Caki2 (cell line): ENCODE data around the gene RIPPLY1. TPM values are rescaled to one million over a fixed set of nuclear protein-coding genes. Genes with fewer than 3 reads are reported as not detected.

Experiments
- DNase-seq: peaks from one replicate; pipeline ENCODE4 v3.0.0-alpha.2; 2015; ENCODE audit warnings: low read depth
- in situ Hi-C: cut with HindIII; loops from 2 replicates; pipeline ENCODE4 v1.10.0; 2016; ENCODE audit warnings: low sequenced_read_pairs, low pct_unique_long_range_greater_than_20kb, mixed read lengths
- total RNA-seq: library from RNA; depleted of rRNA; stranded (reverse); fragments of >200 nt; shearing (Covaris generic); gene quantifications from 2 replicates; pipeline ENCODE4 v1.2.3, GENCODE V29; 2014; ENCODE audit warnings: low replicate concordance; rRNA removed

RIPPLY1 gene
- total RNA-seq: not detected in 2 replicates

DNA sequence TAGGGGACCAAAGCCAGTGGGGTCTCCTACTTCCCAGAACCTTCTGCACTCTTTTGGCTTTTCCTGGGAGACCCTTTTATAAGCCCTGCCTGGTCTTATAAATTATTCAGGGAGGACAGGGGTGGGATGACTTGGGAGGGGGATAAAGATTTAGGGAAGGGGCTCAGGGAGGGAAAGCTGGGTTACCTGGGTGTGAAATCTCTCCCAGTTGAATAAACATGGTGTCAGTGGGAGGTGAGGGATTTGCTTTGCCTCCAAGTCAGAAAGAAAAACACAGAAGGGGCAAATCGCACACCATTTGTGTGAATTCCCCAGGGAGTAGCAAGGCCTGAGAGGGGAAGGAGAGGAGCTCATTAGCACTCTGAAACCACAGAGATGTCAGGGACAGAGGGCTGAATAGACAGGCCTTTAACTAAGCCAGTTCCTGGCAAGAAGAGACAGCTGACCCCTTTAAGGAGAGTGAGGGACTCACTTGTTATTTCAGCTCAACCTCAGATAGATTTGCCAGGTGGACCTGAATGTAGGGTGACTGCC is at the start of gene RIPPLY1:
Gene RIPPLY1 (minus strand): TSS at position 51 of the 534 bp plus-strand sequence. CDS start 54 bp downstream, outside the sequence.
- DNase-seq: no peak

DNA sequence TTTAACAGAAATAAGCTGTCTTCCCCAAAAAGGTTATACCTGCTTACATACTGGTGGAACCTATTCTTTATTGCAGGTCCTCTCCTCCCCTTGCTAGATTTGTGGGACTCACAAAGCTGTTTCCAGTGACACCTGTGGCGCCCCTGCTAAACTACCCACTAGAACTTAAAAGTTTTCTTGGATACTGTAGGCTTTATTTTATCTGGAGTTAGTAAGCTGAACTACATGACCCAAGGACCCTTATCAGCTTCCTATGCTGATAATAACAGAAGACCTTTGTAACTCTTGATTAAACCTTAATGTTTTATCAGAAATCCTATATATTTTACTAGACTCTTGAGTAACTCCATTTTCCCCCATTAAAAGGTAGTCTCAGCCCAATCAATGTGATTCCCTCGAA is 49.4 kb upstream of the RIPPLY1 start:
- no peak for DNase-seq

More for the DNA sequence above, at the start of gene RIPPLY1:
- in situ Hi-C loops: no loop called here

DNA sequence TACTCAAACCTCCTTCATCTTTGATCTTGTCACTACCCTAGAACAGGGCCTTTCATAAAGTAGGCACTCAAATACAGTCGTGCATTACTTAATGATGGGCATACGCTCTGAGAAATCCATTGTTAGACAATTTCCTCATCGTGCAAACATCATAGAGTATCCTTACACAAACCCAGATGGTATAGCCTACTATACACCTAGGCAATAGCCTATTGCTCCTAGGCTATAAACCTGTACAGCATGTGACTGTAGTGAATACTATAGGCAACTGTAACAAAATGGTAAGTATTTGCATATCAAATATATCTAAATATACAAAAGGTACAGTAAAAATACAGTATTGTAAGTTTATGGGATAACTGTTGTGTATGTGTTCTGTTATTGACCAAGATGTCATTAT is 48.9 kb upstream of the RIPPLY1 start:
- DNase-seq: no peak
- in situ Hi-C loops: no loop called here

More for the DNA sequence above, 49.4 kb upstream of the RIPPLY1 start:
- in situ Hi-C loops: no loop called here

DNA sequence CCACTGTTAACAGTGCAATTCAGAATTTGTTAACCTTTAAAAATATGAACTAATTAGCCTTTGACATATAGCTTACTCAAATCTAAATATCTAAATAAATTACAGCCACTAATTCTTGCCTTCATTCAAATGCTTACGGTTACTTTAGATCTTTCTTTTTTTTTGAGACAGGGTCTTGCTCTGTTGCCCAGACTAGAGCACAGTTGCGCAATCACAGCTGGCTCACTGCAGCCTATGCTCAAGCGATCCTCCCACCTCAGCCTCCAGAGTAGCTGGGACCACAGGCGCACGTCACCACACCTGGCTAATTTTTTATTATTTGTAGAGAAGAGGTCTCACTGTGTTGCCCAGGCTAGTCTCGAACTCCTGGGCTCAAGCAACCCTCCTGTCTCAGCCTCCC is 48.1 kb upstream of the RIPPLY1 start:
- no peak for DNase-seq
- in situ Hi-C loops: no loop called here

- no peak for DNase-seq
- in situ Hi-C loops: no loop called here
These were observed 47.2 kb upstream of the RIPPLY1 start for GRCh38 chrX:106950381-106950780.

- in situ Hi-C loops: no loop called here
- DNase-seq: no peak
These were observed 46.2 kb upstream of the RIPPLY1 start for GRCh38 chrX:106949366-106949765.

GRCh38 chrX:106948641-106949040 is 45.5 kb upstream of the RIPPLY1 start:
- in situ Hi-C loops: no loop called here
- no peak for DNase-seq

DNA sequence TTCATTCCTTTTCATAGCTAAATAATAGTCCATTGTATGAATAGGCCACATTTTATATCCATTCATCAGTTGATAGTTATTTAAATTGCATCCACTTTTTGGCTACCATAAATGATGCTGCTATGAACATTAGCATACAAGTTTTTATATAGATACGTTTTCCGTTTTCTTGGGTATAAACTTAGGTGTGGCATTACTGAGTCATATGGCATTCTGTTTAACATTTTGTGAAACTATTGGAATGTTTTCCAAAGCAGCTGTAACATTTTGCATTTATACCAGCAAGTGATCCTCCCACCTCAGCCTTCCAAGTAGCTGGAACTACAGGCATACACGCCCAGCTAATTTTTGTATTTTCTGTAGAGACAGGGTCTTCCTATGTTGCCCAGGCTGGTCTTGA is 43.3 kb upstream of the RIPPLY1 start:
- no peak for DNase-seq
- in situ Hi-C loops: no loop called here

DNA sequence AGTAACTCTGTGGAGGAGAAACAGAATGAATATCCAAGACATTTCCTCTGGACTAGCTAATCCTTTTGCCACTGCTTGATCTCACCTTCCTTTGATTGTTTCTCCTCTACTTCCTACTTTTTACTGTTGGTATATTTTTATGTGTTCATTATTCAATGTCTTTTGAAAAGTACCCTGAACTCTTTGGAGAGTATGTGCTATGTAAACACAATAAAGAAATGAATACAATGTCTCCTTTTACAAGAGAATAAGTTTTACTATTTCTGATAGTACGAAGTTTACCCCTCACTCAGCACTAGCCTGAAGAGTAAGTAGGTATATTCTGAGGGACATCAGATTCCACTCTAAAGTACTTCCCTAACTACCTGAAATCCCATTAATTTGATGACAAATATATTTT is 36.9 kb upstream of the RIPPLY1 start:
- DNase-seq: no peak
- in situ Hi-C loops: no loop called here

- in situ Hi-C loops: no loop called here
- no peak for DNase-seq
These were observed 36.4 kb upstream of the RIPPLY1 start for GRCh38 chrX:106939566-106939965.

GRCh38 chrX:106936246-106936645 is 33.1 kb upstream of the RIPPLY1 start:
- DNase-seq: no peak
- in situ Hi-C loops: no loop called here

- in situ Hi-C loops: no loop called here
- peak; percentile 66 for DNase-seq
These were observed 32.0 kb upstream of the RIPPLY1 start for GRCh38 chrX:106935175-106935574.

- in situ Hi-C loops: no loop called here
- peak; percentile 69 for DNase-seq
These were observed 30.4 kb upstream of the RIPPLY1 start for GRCh38 chrX:106933538-106933961.

- in situ Hi-C loops: no loop called here
- DNase-seq: no peak
These were observed 29.9 kb upstream of the RIPPLY1 start for GRCh38 chrX:106932960-106933537.

DNA sequence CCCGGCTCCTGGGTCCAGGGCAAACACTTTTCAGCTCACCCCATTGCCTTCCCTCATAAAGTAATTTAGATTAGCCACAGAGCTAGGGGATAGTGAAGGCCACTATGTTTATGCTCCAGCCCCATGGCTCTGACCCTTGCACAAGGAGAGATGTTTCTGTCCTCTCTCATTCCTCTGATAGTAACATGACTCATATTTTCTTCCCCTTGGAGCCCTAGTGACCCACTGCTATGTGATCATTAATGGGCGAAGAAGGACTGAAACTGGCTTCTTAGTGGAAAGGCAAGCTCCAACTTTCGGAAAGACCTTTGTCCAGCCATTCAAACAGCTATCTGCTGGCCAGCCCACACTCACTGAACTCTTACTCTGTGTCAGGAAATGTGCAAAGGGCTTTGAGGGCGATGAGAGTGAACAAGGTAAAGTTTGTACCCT is 29.4 kb upstream of the RIPPLY1 start:
- peak; percentile 16 for DNase-seq
- in situ Hi-C loops: no loop called here

DNA sequence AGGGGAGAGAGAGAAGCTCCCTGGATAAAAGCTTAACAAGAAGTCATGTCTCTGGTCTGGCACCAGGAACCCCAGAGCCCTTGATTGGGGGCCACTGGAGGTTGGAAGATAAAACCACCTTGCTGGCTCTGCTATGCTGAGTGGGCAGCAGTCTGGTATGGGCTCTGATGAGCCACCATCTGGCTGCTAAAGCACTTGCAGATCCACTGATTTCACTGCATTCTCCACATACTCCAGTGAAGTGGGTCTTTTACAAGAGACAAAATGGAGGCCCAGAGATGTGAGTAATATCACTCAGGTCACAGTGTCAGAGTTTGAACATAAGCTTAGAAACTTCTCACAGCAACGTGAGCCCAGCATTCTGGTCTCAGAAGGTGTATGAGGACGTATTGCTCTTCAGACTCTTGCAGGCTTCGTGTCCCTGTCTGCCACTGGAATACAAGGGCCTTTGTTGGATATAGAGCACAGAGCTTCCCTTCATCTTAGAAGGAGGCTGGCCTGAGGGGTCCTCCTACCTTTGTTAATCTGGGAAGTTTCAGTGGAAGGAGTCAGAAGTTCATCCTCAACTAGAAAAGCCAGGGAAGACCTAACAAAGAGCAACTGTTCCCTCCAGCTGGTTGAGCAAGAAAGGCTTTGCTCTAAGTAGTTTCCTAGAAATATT is 28.8 kb upstream of the RIPPLY1 start:
- in situ Hi-C loops: no loop called here
- DNase-seq: peak; percentile 16

GRCh38 chrX:106928227-106928626 is 25.1 kb upstream of the RIPPLY1 start:
- in situ Hi-C loops: no loop called here
- DNase-seq: no peak

DNA sequence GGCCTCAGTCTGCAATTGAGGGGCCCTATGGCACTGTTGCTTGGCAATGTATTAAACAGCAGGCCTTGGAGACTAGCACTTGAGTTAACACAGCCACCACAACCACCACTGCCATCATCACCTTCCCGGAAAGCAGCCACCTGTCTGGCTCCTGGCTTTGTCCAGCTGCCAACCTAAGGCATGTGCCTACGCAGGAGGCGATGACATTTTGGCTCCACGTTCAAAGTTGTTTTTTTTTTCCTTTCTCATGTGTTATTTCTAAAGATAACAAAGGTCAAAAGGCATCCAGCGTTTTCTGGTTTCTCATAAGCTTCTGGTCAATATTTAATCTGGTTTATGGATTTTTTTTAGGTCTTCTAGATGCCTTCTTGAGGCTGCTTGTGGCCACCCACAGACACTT is 24.6 kb upstream of the RIPPLY1 start:
- in situ Hi-C loops: no loop called here
- DNase-seq: peak; percentile 66

GRCh38 chrX:106927023-106927422 is 23.9 kb upstream of the RIPPLY1 start:
- no peak for DNase-seq
- in situ Hi-C loops: no loop called here

GRCh38 chrX:106921637-106922036 is 18.5 kb upstream of the RIPPLY1 start:
- DNase-seq: no peak
- in situ Hi-C loops: no loop called here
